GM23338 (cell line): ENCODE measurements around the gene MIS12. TPM values are rescaled to one million over a fixed set of nuclear protein-coding genes. Genes with fewer than 3 reads are reported as not detected.

ENCODE experiments used
- ATAC-seq: fragments of 200-7000 bp; cut with Tn5 transposase; 3 replicates; pipeline ENCODE4 v1.9.1; 2020
- DNase-seq: peaks from one replicate; pipeline ENCODE4 v3.0.0-alpha.2; 2015; ENCODE audit warnings: low spot score
- H2AFZ ChIP-seq: fragments of 200-600 bp; sonication (generic); 2 replicates; pipeline ENCODE4 v1.8.0; 2016; ENCODE audit warnings: antibody characterized with exemption, mild to moderate bottlenecking, moderate library complexity
- H3F3A ChIP-seq: fragments of 200-600 bp; sonication (generic); replicated peaks from 2 replicates; pipeline ENCODE4 v1.8.0; 2017; ENCODE audit warnings: antibody characterized with exemption, mixed run types, low read depth
- H3K27ac ChIP-seq: fragments of 200-600 bp; sonication (generic); 2 replicates; pipeline ENCODE4 v1.6.1; 2016; ENCODE audit warnings: low read depth
- H3K27me3 ChIP-seq: fragments of 200-600 bp; sonication (generic); 2 replicates; pipeline ENCODE4 v1.8.0; 2016; ENCODE audit warnings: mild to moderate bottlenecking, mixed run types, moderate library complexity; ENCODE audit not compliant: insufficient read depth
- H3K36me3 ChIP-seq: fragments of 200-600 bp; sonication (generic); 2 replicates; pipeline ENCODE4 v1.8.0; 2016; ENCODE audit warnings: mild to moderate bottlenecking; ENCODE audit not compliant: insufficient read depth
- H3K4me1 ChIP-seq: fragments of 200-600 bp; sonication (generic); 2 replicates; pipeline ENCODE4 v1.8.0; 2016; ENCODE audit warnings: mild to moderate bottlenecking, moderate library complexity; ENCODE audit not compliant: insufficient read depth
- H3K4me2 ChIP-seq: fragments of 200-600 bp; sonication (generic); 2 replicates; pipeline ENCODE4 v1.7.1; 2017; ENCODE audit warnings: mixed run types
- H3K4me3 ChIP-seq: fragments of 200-600 bp; sonication (generic); 2 replicates; pipeline ENCODE4 v1.6.1; 2016; ENCODE audit warnings: mixed run types
- H3K79me2 ChIP-seq: fragments of 200-600 bp; sonication (generic); replicated peaks from 2 replicates; pipeline ENCODE4 v1.8.0; 2017; ENCODE audit warnings: mild to moderate bottlenecking; ENCODE audit not compliant: insufficient read depth
- H3K9me2 ChIP-seq: fragments of 200-600 bp; sonication (generic); 2 replicates; pipeline ENCODE4 v1.8.0; 2017; ENCODE audit not compliant: insufficient read depth
- H4K20me1 ChIP-seq: fragments of 200-600 bp; sonication (generic); replicated peaks from 2 replicates; pipeline ENCODE4 v1.8.0; 2017; ENCODE audit warnings: mild to moderate bottlenecking; ENCODE audit not compliant: insufficient read depth
- H3K27ac Mint-ChIP-seq: 2 replicates; pipeline ENCODE4 v1.8.0; 2020; ENCODE audit warnings: inconsistent platforms, mild to moderate bottlenecking, moderate library complexity, mixed read lengths
- H3K27me3 Mint-ChIP-seq: 3 replicates; pipeline ENCODE4 v1.8.0; 2022; ENCODE audit warnings: low read depth, mild to moderate bottlenecking, moderate library complexity, mixed read lengths, inconsistent platforms; ENCODE audit not compliant: insufficient read depth, poor library complexity
- H3K36me3 Mint-ChIP-seq: 3 replicates; pipeline ENCODE4 v1.8.0; 2021; ENCODE audit warnings: low read depth, mild to moderate bottlenecking, inconsistent platforms, moderate library complexity, mixed read lengths
- H3K4me1 Mint-ChIP-seq: 3 replicates; pipeline ENCODE4 v1.8.0; 2020; ENCODE audit warnings: mild to moderate bottlenecking, inconsistent platforms, mixed read lengths
- H3K4me3 Mint-ChIP-seq: 3 replicates; pipeline ENCODE4 v1.8.0; 2021; ENCODE audit warnings: moderate library complexity, mild to moderate bottlenecking, inconsistent platforms, mixed read lengths
- H3K9me3 Mint-ChIP-seq: 3 replicates; pipeline ENCODE4 v1.8.0; 2020; ENCODE audit warnings: moderate library complexity, mild to moderate bottlenecking, inconsistent platforms, mixed read lengths
- CREB1 ChIP-seq: fragments of 250-450 bp; sonication (Bioruptor Pico); IDR thresholded peaks from 2 replicates; pipeline ENCODE4 v1.5.0; 2020; ENCODE audit warnings: low read depth, mild to moderate bottlenecking, moderate library complexity
- ETS1 ChIP-seq: IDR thresholded peaks from 2 replicates; pipeline ENCODE4 v1.6.1; 2016; ENCODE audit warnings: antibody characterized with exemption
- EZH2 ChIP-seq: fragments of 200-600 bp; sonication (generic); IDR thresholded peaks from one replicate; pipeline ENCODE4 v1.8.0; 2017; ENCODE audit warnings: antibody characterized with exemption, mild to moderate bottlenecking, low read depth; ENCODE audit not compliant: unreplicated experiment
- EZH2phosphoT487 ChIP-seq: fragments of 200-600 bp; sonication (generic); IDR thresholded peaks from one replicate; pipeline ENCODE4 v1.8.1; 2018; ENCODE audit warnings: antibody characterized with exemption; ENCODE audit not compliant: unreplicated experiment
- JUNB ChIP-seq: IDR thresholded peaks from one replicate; pipeline ENCODE4 v1.6.1; 2016; ENCODE audit warnings: antibody characterized with exemption; ENCODE audit not compliant: unreplicated experiment
- NANOG ChIP-seq: IDR thresholded peaks from 2 replicates; pipeline ENCODE4 v1.6.1; 2016; ENCODE audit warnings: antibody characterized with exemption, borderline replicate concordance
- POLR2AphosphoS5 ChIP-seq: IDR thresholded peaks from 2 replicates; pipeline ENCODE4 v1.6.1; 2016; ENCODE audit warnings: antibody characterized with exemption, low read depth
- REST ChIP-seq: IDR thresholded peaks from one replicate; pipeline ENCODE4 v1.6.1; 2018; ENCODE audit warnings: antibody characterized with exemption; ENCODE audit not compliant: unreplicated experiment
- STAT1 ChIP-seq: IDR thresholded peaks from one replicate; pipeline ENCODE4 v1.6.1; 2016; ENCODE audit warnings: antibody characterized with exemption; ENCODE audit not compliant: unreplicated experiment
- ZNF114 ChIP-seq: fragments of 250-450 bp; sonication (Bioruptor Pico); IDR thresholded peaks from 2 replicates; pipeline ENCODE4 v1.5.0; 2020; ENCODE audit warnings: mild to moderate bottlenecking, moderate library complexity
- ZNF331 ChIP-seq: fragments of 250-450 bp; sonication (Bioruptor Pico); IDR thresholded peaks from 2 replicates; pipeline ENCODE4 v1.5.0; 2020; ENCODE audit warnings: low read depth, mild to moderate bottlenecking, moderate library complexity
- polyA plus RNA-seq: library from polyadenylated mRNA; unstranded; fragments of >200 nt; fragmentation: Nextera tagmentation; extraction: Ambion mirVana; gene quantifications from 2 replicates; pipeline ENCODE4 v1.2.1, GENCODE V29; 2016
- total RNA-seq: library from RNA; depleted of rRNA; stranded (reverse); fragments of >200 nt; shearing (Covaris generic); gene quantifications from 2 replicates; pipeline ENCODE4 v1.2.3, GENCODE V29; 2014
- TF ChIP-seq, protein P1 (sequence below): fragments of 250-450 bp; sonication (Bioruptor Pico); IDR thresholded peaks from 2 replicates; pipeline ENCODE4 v1.5.0; 2020; ENCODE audit warnings: mild to moderate bottlenecking, moderate library complexity
- TF ChIP-seq, protein P2 (sequence below), 2 experiments: fragments of 200-600 bp in 1 of 2; sonication (generic) in 1 of 2; conservative IDR thresholded peaks; 2 replicates each; pipeline versions ENCODE4 v1.5.1 to v1.6.1; 2016 to 2017; ENCODE audit warnings: antibody characterized with exemption in 2 of 2, low read depth in 2 of 2, mild to moderate bottlenecking in 2 of 2, moderate library complexity in 1 of 2

MIS12 gene
- total and polyA plus RNA-seq, 2 experiments from 2014 or later: 14.0 to 22.8 TPM

- H3K4me1 Mint-ChIP-seq: peaks cover 5% of the 10 kb centered on the region
- peaks cover 4% of the 10 kb centered on the region for H3K4me1 ChIP-seq
- H2AFZ ChIP-seq: no peak overlapping the region
- H3K9me2 ChIP-seq: 0 out of 2 replicates have a peak, but pooled peaks cover 3% of the 10 kb centered on the region
- H3K4me3 Mint-ChIP-seq: no peak overlapping the region
- H3K27me3 Mint-ChIP-seq: peaks cover 3% of the 10 kb centered on the region
- no peak overlapping the region for H3K4me3 ChIP-seq
- H3F3A ChIP-seq: no peaks in the 10 kb centered on the region
- ATAC-seq (no peak), DNase-seq (no peak)
- no peaks in the 10 kb centered on the region for H3K27me3 ChIP-seq
- no peaks in the 10 kb centered on the region for H3K9me3 Mint-ChIP-seq
- H3K27ac ChIP-seq: no peak overlapping the region
- H3K36me3 ChIP-seq: no peaks in the 10 kb centered on the region
- H3K36me3 Mint-ChIP-seq: no peaks in the 10 kb centered on the region
- TF ChIP-seq, protein P1, sequence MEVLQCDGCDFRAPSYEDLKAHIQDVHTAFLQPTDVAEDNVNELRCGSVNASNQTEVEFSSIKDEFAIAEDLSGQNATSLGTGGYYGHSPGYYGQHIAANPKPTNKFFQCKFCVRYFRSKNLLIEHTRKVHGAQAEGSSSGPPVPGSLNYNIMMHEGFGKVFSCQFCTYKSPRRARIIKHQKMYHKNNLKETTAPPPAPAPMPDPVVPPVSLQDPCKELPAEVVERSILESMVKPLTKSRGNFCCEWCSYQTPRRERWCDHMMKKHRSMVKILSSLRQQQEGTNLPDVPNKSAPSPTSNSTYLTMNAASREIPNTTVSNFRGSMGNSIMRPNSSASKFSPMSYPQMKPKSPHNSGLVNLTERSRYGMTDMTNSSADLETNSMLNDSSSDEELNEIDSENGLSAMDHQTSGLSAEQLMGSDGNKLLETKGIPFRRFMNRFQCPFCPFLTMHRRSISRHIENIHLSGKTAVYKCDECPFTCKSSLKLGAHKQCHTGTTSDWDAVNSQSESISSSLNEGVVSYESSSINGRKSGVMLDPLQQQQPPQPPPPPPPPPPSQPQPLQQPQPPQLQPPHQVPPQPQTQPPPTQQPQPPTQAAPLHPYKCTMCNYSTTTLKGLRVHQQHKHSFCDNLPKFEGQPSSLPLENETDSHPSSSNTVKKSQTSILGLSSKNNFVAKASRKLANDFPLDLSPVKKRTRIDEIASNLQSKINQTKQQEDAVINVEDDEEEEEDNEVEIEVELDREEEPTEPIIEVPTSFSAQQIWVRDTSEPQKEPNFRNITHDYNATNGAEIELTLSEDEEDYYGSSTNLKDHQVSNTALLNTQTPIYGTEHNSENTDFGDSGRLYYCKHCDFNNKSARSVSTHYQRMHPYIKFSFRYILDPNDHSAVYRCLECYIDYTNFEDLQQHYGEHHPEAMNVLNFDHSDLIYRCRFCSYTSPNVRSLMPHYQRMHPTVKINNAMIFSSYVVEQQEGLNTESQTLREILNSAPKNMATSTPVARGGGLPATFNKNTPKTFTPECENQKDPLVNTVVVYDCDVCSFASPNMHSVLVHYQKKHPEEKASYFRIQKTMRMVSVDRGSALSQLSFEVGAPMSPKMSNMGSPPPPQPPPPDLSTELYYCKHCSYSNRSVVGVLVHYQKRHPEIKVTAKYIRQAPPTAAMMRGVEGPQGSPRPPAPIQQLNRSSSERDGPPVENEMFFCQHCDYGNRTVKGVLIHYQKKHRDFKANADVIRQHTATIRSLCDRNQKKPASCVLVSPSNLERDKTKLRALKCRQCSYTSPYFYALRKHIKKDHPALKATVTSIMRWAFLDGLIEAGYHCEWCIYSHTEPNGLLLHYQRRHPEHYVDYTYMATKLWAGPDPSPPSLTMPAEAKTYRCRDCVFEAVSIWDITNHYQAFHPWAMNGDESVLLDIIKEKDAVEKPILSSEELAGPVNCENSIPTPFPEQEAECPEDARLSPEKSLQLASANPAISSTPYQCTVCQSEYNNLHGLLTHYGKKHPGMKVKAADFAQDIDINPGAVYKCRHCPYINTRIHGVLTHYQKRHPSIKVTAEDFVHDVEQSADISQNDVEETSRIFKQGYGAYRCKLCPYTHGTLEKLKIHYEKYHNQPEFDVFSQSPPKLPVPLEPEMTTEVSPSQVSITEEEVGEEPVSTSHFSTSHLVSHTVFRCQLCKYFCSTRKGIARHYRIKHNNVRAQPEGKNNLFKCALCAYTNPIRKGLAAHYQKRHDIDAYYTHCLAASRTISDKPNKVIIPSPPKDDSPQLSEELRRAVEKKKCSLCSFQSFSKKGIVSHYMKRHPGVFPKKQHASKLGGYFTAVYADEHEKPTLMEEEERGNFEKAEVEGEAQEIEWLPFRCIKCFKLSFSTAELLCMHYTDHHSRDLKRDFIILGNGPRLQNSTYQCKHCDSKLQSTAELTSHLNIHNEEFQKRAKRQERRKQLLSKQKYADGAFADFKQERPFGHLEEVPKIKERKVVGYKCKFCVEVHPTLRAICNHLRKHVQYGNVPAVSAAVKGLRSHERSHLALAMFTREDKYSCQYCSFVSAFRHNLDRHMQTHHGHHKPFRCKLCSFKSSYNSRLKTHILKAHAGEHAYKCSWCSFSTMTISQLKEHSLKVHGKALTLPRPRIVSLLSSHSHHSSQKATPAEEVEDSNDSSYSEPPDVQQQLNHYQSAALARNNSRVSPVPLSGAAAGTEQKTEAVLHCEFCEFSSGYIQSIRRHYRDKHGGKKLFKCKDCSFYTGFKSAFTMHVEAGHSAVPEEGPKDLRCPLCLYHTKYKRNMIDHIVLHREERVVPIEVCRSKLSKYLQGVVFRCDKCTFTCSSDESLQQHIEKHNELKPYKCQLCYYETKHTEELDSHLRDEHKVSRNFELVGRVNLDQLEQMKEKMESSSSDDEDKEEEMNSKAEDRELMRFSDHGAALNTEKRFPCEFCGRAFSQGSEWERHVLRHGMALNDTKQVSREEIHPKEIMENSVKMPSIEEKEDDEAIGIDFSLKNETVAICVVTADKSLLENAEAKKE: no peak
- TF ChIP-seq POLR2AphosphoS5 (no peak), ZNF331 (CRISPR knock-in tag) (no peak), REST (no peak), EZH2phosphoT487 (no peak), JUNB (no peak), ZNF114 (CRISPR knock-in tag) (no peak), NANOG (no peak), ETS1 (no peak), EZH2 (no peak), CREB1 (no peak), STAT1 (no peak)
- TF ChIP-seq, protein P2, sequence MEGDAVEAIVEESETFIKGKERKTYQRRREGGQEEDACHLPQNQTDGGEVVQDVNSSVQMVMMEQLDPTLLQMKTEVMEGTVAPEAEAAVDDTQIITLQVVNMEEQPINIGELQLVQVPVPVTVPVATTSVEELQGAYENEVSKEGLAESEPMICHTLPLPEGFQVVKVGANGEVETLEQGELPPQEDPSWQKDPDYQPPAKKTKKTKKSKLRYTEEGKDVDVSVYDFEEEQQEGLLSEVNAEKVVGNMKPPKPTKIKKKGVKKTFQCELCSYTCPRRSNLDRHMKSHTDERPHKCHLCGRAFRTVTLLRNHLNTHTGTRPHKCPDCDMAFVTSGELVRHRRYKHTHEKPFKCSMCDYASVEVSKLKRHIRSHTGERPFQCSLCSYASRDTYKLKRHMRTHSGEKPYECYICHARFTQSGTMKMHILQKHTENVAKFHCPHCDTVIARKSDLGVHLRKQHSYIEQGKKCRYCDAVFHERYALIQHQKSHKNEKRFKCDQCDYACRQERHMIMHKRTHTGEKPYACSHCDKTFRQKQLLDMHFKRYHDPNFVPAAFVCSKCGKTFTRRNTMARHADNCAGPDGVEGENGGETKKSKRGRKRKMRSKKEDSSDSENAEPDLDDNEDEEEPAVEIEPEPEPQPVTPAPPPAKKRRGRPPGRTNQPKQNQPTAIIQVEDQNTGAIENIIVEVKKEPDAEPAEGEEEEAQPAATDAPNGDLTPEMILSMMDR (conservative IDR thresholded peaks at IDR 0.05; ENCODE audit: low read depth in 2 of 2): no peak
- no peak overlapping the region for H3K27ac Mint-ChIP-seq
- H4K20me1 ChIP-seq: no peaks in the 10 kb centered on the region
- no peaks in the 10 kb centered on the region for H3K79me2 ChIP-seq
- H3K4me2 ChIP-seq: no peak overlapping the region
These were observed 29.9 kb downstream of the MIS12 start for GRCh38 chr17:5516060-5516792.
